ENCODE data around the gene TKT. TPM values are rescaled to one million over a fixed set of nuclear protein-coding genes. Genes with fewer than 3 reads are reported as not detected.

The TKT gene
- total and polyA plus RNA-seq, 4 donors: 18.1 to 202 (median 129) TPM

- peak; percentile 52 for DNase-seq (ENCODE audit: low spot score)
- H3K36me3 ChIP-seq (ENCODE audit: control insufficient read depth in 4 of 4, insufficient read depth in 3 of 4, low read depth in 1 of 4, low read length in 3 of 4): no peaks in the 10 kb centered on the region
- WGBS: under 1% methylated on average over 44 of the region's 44 CpGs
- peak overlapping the region; percentile 76 to 78 for H3K27ac ChIP-seq (ENCODE audit: low read depth in 1 of 2, low read length in 2 of 2)
- TF ChIP-seq HNF4G (IDR thresholded peaks at IDR 0.05): no peak
- TF ChIP-seq YY1 (IDR thresholded peaks at IDR 0.05): peak; percentile 22
- TF ChIP-seq MAX (IDR thresholded peaks at IDR 0.05): no peak
- no peak for TF ChIP-seq CTCF (IDR thresholded peaks at IDR 0.05; ENCODE audit: low read depth, low read length, missing input control)
- TF ChIP-seq SP1 (IDR thresholded peaks at IDR 0.05): no peak
- no peak for TF ChIP-seq FOXA2 (IDR thresholded peaks at IDR 0.05)
- TF ChIP-seq RAD21 (IDR thresholded peaks at IDR 0.05): no peak
- peak overlapping the region; percentile 10 to 36 for H3K9ac ChIP-seq (ENCODE audit: low read depth in 1 of 2, low read length in 2 of 2)
- no peaks in the 10 kb centered on the region for H3K27me3 ChIP-seq (ENCODE audit: control insufficient read depth in 4 of 4, insufficient read depth in 4 of 4, low read length in 3 of 4)
- H3K4me3 ChIP-seq (ENCODE audit: low read depth in 1 of 3, low read length in 3 of 3): peak overlapping the region; percentile 76 to 81 (median 80)
- peaks cover 7 to 20% (median 13%) of the 10 kb centered on the region in 4 donors for H3K4me1 ChIP-seq (ENCODE audit: control insufficient read depth in 4 of 4, insufficient read depth in 4 of 4, low read length in 3 of 4)
- no peaks in the 10 kb centered on the region for H3K9me3 ChIP-seq (ENCODE audit: control insufficient read depth in 4 of 4, low read length in 3 of 4)
These were observed 423 bp downstream of the TKT start for GRCh38 chr3:53255423-53255774.

- peaks cover 7 to 20% (median 13%) of the 10 kb centered on the region in 4 donors for H3K4me1 ChIP-seq (ENCODE audit: control insufficient read depth in 4 of 4, insufficient read depth in 4 of 4, low read length in 3 of 4)
- no peaks in the 10 kb centered on the region for H3K9me3 ChIP-seq (ENCODE audit: control insufficient read depth in 4 of 4, low read length in 3 of 4)
- no peaks in the 10 kb centered on the region for H3K27me3 ChIP-seq (ENCODE audit: control insufficient read depth in 4 of 4, insufficient read depth in 4 of 4, low read length in 3 of 4)
- WGBS: 12% methylated on average over 32 of the region's 32 CpGs
- TF ChIP-seq CTCF (IDR thresholded peaks at IDR 0.05; ENCODE audit: low read depth, low read length, missing input control): no peak
- TF ChIP-seq ATF3 (IDR thresholded peaks at IDR 0.05): no peak
- no peak for TF ChIP-seq SP1 (IDR thresholded peaks at IDR 0.05)
- TF ChIP-seq FOXA1 (IDR thresholded peaks at IDR 0.05): no peak
- TF ChIP-seq REST (IDR thresholded peaks at IDR 0.05): no peak
- no peak for TF ChIP-seq RXRA (IDR thresholded peaks at IDR 0.05)
- peak; percentile 60 for DNase-seq (ENCODE audit: low spot score)
- peak overlapping the region; percentile 76 to 78 for H3K27ac ChIP-seq (ENCODE audit: low read depth in 1 of 2, low read length in 2 of 2)
- H3K4me3 ChIP-seq (ENCODE audit: low read depth in 1 of 3, low read length in 3 of 3): peak overlapping the region; percentile 76 to 81 (median 80)
- H3K36me3 ChIP-seq (ENCODE audit: control insufficient read depth in 4 of 4, insufficient read depth in 3 of 4, low read depth in 1 of 4, low read length in 3 of 4): no peaks in the 10 kb centered on the region
- peak overlapping the region; percentile 64 to 75 for H3K9ac ChIP-seq (ENCODE audit: low read depth in 1 of 2, low read length in 2 of 2)
These were observed 1.1 kb downstream of the TKT start for GRCh38 chr3:53254509-53255422.

All from liver (tissue), 9 donors.